HL-60/S4 (cell line): ENCODE measurements around the gene PINLYP.
"Not testable (repeated sequence)": the region's sequence is repeated elsewhere in the genome, so short reads cannot be mapped to it uniquely, and the experiment has no call there.

ENCODE experiments used
- in situ Hi-C: fragments of 300-500 bp; cut with MboI; formaldehyde crosslinking; loops from 2 replicates; pipeline ENCODE4 v1.14.3; 2022; ENCODE audit warnings: low sequenced_read_pairs

The PINLYP gene

DNA sequence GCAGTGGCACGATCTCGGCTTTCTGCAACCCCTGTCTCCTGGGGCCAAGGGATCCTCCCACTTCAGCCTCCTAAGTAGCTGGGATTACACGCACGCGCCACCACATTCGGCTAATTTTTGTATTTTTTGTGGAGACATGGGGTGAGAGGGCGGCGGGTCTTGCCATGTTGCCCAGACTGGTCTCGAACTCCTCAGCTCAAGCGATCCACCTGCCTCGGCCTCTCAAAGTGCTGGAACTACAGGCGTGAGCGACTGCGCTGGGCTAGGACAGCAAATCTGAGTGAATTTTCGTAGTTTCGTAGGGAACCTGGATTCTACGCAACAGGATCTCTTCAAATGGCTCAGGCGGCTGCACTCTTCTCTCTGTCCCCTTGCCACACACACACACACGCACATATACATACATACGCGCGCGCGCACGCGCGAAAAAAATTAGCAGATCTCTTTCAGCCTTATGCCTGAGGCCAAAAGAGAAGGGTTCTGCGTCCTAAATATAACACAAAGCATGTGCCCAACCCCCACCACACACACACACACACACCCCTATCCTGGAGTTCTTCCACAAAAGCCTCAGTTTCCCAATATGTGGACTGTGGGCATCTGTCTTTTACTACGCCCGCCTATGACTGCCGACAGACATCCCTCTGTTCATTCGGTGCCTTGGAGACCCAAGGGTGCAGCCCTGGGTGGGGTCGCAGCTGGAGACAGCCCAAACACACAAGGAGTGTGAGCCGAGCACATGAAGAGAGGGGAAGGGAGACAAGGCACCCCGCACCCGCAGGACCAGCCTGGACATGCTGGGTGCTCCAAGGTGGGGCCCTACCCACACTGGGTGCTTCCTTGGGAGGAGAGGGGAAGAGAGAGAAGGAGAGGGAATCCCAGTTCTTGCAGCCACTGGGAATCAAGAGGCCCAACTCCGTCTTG, 616 bp downstream of the PINLYP start:
- in situ Hi-C loops, result no loop called here

DNA sequence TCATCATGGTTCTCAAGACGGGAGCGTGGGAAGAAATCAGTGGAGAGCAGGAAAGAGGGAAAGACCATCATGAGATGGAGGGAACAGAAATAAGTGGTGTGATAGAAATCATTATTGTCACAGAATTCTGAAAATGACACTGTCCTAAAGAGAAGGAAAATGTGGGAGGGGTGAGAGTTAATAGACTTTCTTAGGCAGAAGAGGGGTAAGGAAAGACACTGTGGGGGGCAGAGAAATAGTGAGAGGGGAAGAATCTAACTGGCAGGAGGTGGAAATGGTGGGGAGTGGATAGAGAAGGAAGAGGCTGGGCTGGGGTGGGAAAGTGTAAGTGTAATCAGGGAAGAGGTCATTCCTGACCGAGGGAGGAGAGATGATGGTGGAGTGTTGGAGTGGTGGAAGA, 3.2 kb downstream of the PINLYP start:
- in situ Hi-C loops, result no loop called here

DNA sequence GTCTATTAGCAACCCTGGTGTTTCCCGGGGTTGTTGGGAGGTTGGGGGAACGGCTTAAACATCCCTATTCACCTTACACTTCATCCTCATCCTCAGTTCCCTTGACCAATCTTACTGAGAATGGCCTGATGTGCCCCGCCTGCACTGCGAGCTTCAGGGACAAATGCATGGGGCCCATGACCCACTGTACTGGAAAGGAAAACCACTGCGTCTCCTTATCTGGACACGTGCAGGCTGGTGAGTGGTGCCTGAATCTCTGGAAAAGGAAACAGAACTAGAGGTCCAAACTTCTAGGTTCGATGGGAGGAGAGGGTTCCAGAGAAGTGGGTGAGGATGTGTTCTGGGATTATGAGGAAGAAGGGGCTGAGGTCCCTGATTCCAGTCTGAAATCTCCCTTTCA, 5.9 kb downstream of the PINLYP start:
- in situ Hi-C loops, result no loop called here

DNA sequence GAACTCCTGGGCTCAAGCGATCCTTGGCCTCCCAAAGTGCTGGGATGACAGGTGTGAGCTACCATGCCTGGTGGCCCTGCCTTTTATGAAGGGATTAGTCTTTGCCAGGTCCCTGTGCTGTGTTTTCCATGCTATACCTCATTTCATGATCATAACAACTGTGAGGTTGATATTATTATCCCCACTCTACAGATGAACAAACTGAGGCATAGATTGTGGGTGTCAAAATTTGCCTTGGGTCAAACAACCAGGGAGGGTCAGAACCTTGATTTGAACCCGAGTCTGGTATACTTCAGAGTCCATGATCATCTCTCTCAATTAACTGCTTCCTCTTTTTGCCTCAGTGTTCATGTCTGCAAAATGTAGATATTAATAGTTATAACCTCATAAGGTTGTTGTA, 6.9 kb downstream of the PINLYP start:
- in situ Hi-C loops, result no loop called here

DNA sequence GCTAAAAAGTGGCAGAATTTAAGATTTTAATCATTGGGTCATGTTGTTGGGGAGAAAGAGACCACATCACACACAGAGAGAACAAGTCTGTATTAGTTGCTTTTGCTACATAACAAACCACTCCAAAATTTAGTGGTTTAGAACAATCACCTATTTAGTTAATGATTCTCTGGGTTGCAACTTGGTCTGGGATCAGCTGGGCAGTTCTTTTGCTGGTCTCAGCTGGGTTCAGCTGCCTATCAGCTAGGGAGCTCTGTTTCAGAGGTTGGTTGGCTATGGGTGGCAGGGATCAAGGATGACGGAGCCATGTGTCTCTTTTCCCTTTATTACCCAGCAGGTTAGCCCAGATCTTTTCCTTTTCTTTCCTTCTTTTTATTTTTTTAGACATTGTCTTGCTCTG, 8.9 kb downstream of the PINLYP start:
- in situ Hi-C loops, result no loop called here

DNA sequence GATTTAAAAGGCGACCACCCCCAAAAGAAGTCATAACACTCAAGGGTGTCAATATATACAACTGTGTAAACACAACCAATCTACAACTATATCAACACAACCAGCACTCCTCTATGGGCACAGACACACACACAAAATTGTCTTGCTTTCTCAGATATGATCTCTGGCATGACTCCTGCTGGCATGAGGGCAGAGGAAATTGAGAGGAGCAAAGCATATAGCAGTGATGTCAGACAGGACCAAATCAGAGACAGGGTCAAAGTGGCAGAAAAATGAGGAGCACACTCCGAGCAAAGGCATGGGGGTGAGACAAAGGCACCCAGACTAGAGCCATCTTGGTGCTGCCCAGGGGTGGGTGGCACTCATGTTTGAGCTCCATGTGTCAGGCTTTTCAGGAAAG, 10.7 kb downstream of the PINLYP start:
- in situ Hi-C loops, result no loop called here

DNA sequence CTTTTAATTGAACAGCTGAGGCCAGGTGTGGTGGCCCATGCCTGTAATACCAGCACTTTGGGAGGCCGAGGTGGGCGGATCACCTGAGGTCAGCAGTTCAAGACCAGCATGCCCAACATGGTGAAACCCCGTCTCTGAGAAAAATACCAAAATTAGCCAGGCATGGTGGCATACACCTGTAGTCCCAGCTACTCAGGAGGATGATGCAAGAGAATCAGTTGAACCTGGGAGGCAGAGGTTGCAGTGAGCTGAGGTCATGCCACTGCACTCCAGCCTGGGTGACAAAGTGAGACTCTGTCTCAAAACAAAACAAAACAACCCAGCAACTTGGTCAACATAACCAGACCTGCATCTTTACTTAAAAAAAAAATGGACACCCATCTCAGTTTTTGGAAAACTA, 11.4 kb downstream of the PINLYP start:
- in situ Hi-C loops, result not testable (repeated sequence)

DNA sequence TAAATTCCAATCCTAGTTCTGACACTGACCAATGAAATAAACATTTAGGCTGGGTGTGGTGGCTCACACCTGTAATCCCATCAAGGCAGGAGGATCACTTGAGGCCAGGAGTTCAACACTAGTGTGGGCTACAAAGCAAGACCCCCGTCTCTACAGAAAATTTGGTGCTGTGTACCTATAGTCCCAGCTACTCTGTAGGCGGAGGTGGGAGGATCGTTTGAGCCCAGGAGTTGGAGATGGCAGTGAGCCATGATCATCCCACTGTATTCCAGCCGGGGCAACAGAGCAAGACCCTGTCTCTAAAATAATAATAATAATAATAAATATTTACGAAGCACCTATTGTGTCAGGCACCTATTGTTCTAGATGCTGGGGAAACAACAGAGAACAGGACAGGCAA, 13.7 kb downstream of the PINLYP start:
- in situ Hi-C loops, result no loop called here

DNA sequence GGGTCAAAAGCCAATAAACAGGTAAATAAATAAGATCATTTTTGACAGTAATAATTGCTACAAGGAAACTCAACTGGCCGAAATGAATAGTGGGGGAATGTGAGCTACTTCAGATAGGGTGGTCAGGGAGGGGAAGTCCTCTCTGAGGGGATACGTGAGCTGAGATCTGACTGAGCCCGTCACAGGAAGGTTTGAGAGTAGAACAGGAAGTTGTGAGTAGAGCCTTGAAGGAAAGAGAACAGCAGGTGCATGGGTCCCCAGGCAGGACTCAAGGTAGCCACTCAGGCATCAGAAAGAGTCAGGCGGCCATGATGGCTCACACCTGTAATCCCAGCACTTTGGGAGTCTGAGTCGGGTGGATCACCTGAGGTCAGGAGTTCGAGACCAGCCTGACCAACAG, 14.1 kb downstream of the PINLYP start:
- in situ Hi-C loops, result no loop called here

DNA sequence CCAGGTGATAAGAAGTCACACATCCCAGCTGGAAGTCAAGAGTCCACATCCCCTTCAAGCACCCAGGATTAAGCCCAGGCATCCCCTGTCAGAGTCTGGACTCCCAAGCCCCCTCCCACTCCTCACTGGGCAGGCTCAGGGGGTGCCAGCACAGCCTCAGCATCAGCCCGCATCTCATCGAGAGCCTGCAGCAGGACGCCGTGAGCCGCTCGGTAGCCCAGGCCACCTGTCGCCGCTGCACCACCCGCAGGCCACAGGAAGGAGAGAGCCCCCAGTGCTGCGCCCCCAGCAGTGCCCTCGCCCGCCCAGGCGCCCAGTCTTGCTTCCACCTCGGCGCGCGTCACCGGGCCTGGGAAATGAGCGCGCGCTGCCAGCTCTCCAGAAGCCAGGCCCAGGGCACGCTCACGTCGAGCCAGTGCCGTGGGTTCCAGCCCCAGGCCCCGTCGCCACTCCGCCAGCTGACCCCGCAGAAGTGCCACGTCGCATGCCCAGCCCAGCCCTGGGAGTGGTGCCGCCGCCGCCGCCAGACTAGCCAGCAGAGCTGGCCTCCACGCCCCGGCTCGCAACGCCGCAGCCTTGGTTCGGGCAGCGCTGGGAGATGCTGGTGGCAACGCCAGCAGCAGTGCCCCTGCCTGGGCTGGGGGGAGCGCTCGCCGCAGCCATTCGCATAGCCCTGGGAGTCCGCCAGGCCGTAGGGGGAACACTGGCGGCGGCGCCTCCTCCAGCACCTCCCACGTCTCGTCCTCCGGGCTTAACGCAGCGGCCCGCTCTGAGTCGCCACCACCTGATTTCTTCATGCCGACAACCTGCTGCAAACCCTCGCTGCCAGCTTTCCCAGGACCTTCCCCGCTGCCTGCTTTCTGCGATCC, 16.5 kb downstream of the PINLYP start:
- in situ Hi-C loops, result no loop called here

DNA sequence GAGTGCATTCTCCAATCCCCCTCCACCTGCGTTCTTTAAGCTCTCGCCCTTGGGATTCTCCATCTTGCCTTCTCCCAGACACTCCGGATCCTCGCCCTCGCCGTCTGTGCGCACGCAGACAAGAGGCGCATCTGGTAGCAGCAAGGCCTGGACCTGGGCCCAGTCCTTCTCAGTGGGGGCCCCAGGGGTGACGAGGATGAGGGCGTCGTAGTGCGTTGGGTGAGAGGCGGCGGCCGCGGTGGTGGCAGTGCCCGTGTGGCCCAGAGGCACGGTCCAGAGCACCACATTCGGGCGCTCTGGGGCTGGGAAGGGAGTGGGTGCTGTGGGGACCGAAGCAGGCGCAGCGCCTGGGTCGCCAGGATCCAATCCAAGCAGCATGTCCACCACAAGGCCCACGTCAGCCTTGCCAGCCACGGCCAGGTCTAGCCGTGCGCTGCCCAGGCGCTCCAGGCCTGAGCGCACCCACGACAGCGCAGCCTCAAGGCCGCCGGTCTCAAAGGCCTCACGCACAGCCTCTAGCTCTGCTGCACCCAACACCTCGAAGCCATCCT, 17.3 kb downstream of the PINLYP start:
- in situ Hi-C loops, result no loop called here

DNA sequence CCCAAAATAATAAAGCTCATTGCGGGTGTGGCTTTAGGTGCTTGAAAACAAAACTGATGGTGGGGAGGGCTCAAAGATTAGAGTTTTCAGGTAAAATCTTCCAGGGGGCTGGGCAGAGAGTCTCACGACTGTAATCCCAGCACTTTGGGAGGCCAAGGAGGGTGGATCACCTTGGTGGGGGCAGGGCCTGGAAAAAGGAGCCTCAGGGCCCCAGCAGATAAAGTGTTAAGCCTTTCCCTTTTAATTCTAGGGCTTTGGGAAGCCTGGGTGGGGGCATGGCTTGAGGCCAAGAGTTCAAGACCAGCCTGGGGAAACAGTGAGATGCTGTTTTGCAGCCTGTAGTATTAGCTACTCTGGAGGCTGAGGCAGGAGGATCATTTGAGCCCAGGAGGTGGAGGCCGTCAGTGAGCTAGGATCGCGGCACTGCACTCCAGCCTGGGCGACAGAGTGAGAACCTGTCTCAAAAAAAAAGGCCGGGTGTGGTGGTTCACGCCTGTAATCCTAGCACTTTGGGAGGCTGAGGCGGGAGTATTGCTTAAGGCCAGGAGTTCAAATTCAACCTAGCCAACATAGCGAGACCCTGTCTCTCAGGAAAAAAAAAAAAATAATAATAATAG, 18.6 kb downstream of the PINLYP start:
- in situ Hi-C loops, result no loop called here

DNA sequence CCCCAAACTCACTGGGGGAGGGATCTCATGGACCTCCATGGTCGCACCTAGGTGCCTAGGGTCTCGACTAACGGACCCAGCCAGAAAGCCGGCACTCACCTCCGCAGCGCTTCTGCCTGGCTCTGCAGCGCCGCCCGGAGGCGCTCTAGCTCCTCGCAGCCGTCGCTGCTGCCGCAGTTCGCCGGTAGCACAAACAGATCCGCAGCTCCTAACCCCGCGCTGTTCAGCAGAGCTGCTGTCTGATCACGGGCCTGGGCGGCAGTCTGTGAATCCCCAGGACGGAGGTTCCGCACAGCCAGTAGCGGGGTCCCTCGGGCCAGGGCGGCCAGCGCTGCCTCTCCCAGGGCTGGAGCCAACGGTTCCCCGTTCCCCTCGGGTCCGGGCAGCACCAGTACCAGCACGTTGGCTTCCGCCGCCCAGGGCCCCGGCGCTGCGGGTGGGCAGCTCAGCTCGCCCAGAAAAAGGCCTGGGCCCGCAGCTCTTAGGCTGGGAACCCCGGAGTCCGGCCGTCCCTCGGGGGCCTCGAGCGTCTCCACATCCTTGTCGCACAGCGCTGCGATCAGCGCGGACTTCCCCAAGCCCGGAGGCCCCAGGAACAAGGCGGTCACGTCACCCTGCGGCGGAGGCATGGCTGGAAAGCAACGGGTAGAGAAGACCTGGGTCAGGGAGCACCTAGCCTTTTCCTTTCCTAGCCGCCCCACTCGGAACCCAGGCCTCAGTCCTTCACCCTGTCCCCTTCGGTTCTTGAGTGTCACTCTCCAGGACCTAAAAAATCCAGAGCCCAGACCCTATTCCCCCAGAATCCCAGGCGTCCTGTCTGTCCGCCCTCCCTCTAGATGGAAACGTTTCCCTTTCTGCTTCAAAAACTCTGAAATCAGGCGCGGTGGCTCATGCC, 19.4 kb downstream of the PINLYP start:
- in situ Hi-C loops, result no loop called here

DNA sequence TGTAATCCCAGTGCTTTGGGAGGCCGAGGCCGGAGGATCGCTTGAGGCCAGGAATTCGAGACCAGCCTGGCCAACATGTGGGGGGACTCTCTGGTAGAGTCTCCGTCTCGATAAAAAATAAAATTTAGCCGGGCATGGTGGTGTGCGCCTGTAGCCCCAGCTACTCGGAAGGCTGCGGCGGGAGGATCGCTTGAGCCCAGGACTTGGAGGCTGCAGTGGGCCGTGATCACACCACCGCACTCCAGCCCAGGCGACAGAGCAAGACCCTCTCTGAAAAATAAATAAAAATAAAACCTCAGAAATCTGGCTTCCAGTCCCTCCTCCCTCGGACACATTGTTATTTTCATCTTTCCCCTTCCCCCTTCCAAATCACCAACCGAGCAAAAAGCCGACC, 20.0 kb downstream of the PINLYP start:
- in situ Hi-C loops, result no loop called here

DNA sequence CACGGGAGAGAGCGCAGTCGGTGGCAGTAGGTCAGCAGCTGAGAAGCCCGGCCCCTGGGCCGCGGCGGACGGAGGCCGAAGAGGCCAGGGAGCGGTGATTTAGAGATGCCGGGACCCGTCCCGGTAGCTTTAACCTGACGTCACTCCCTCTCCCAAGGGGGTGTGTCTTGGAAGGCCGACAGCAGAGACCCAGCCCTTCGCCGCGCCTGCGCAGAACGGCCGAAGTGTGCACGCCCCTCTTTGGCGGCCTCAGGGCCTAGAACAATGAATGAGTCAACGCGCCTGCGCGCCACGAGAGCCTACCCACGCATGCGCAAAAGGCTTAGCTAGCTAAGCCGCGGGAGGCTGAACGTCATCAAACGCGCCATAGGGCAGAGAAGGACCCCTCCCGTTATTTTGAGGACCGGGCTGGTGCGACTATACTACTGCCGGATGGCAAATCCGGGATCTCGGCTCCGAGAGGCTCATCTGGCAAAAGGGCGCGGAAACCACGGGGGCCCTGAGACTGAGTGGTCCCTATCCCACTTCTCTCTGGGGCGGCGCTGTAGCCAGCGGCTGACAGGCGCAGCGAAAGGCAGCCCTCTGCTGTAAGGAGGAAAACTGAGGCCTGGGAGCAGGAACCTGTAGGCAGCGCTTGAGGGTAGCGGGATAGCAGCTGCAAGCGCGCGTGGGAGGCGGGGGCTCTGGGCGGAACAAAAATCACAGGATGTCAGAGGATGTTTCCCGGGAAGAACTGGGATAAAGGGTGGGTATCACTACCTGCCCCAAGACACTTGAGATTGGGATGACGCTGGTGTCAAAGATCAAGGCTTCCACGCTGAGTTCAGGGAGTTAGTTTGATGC, 20.6 kb downstream of the PINLYP start, which contains the start of the genes IRGQ and ZNF576:
Gene IRGQ, minus strand, starts transcription at position 136 of the 843 bp plus-strand sequence. CDS start 796 bp downstream, outside the sequence.
Gene ZNF576, plus strand, starts transcription at position 597 of the 843 bp plus-strand sequence. CDS start 514 bp downstream, outside the sequence.
- in situ Hi-C loops, result no loop called here

DNA sequence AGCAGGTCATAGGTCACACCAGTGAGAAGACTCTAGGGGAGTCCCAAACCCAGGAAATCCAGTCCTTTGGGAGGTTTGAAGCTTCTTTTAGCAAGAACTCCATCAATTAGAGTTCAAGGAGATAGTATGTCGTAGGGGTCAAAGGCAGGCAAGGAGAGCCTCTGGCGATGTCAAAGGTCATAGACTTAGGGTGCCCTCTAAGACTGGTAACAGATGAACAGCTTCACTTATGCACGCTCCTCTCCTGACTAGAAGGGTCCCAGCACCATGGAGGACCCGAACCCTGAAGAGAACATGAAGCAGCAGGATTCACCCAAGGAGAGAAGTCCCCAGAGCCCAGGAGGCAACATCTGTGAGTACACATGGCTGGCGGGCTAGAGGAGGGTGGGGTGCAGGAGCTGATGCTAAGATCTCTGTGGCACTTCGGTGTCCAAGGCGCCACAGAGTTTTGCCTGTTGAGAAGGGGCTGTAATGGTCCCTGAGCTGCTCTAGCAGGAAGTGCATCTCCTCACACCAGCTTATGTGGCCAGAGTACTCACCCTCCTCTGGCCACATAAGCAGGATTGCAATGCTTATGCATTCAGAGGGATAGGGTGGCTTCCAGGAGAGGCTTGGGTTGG, 21.4 kb downstream of the PINLYP start:
- in situ Hi-C loops, result no loop called here

DNA sequence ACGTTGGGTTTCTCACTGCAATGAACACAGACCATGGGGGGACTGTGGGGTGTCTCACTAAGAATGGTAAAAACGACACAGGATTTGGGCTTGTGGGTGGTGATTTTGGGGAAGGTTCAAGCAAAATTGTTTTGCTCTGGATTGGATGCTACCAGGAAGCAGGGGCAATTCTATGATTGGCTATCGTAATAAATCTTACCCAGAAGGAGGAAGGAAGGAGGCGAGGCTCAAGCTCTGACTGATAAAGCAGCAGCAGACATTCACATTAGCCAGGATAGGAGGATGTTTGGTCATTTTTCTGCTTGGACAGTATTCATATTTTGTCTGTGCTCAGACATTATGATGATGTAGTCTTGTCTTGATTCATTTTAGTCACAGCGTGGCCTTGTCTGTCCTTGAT, 22.3 kb downstream of the PINLYP start:
- in situ Hi-C loops, result no loop called here

DNA sequence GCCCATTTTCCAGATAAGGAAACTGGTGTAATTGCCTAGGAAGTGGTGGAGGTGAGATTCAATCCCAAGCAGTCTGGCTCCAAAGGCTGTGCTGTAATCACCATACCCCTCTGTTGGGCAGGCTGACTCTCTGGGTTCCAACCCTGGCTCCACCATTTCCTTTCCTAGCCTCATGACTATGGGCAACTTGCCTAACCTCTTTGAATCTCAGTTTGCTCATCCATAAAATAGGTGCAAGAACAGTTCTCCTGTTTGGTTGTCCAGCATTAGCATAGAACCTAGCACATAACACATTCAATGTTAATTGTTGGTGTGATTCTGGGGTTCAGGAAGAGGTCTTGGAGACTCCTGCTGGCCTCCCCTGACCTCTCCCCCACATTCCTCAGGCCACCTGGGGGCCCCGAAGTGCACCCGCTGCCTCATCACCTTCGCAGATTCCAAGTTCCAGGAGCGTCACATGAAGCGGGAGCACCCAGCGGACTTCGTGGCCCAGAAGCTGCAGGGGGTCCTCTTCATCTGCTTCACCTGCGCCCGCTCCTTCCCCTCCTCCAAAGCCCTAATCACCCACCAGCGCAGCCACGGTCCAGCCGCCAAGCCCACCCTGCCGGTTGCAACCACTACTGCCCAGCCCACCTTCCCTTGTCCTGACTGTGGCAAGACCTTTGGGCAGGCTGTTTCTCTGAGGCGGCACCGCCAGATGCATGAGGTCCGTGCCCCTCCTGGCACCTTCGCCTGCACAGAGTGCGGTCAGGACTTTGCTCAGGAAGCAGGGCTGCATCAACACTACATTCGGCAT, 23.0 kb downstream of the PINLYP start:
- in situ Hi-C loops, result no loop called here
